ENCODE measurements around the gene RASSF8.
A peak's percentile ranks its signal among the peaks of the same experiment; 100 is the strongest.

Gene RASSF8

GRCh38 chr12:26058308-26058707 is 99.8 kb downstream of the RASSF8 start:
- no peak for DNase-seq
- Histone ChIP-seq H3K79me2 (ENCODE audit: low read length) (no peaks in the 10 kb centered on the region), H3K9ac (ENCODE audit: low read length) (no peak overlapping the region), H3K9me2 (replicated peaks; ENCODE audit: insufficient read depth, low read length) (no peaks in the 10 kb centered on the region), H3K4me3 (ENCODE audit: low read length) (no peak overlapping the region), H3K27ac (ENCODE audit: low read length) (no peak overlapping the region), H3K4me1 (ENCODE audit: low read length) (no peaks in the 10 kb centered on the region), H3F3A (ENCODE audit: insufficient read depth, low read length) (no peaks in the 10 kb centered on the region), H3K27me3 (replicated peaks; ENCODE audit: insufficient read depth, low read length) (no peaks in the 10 kb centered on the region), H3K4me2 (ENCODE audit: low read depth, low read length) (no peak overlapping the region), H3K9me3 (replicated peaks; ENCODE audit: insufficient read depth, low read length) (no peaks in the 10 kb centered on the region), H4K20me1 (ENCODE audit: insufficient read depth, low read length) (no peaks in the 10 kb centered on the region), H3K36me3 (replicated peaks; ENCODE audit: insufficient read depth, low read length) (no peaks in the 10 kb centered on the region), H2AFZ (ENCODE audit: low read length) (no peak overlapping the region)
- TF ChIP-seq EZH2 (optimal IDR thresholded peaks at IDR 0.05; ENCODE audit: low read depth, low read length) (no peak), CTCF (IDR thresholded peaks at IDR 0.05; ENCODE audit: low read length) (0 out of 2 replicates have a peak, but pooled peaks have one; percentile 4)

GRCh38 chr12:26058818-26059217 is 100.3 kb downstream of the RASSF8 start:
- Histone ChIP-seq H3K9me3 (replicated peaks; ENCODE audit: insufficient read depth, low read length) (no peaks in the 10 kb centered on the region), H2AFZ (ENCODE audit: low read length) (no peak overlapping the region), H3K4me3 (ENCODE audit: low read length) (no peak overlapping the region), H3K9ac (ENCODE audit: low read length) (no peak overlapping the region), H3F3A (ENCODE audit: insufficient read depth, low read length) (no peaks in the 10 kb centered on the region), H3K9me2 (replicated peaks; ENCODE audit: insufficient read depth, low read length) (no peaks in the 10 kb centered on the region), H3K4me1 (ENCODE audit: low read length) (no peaks in the 10 kb centered on the region), H3K4me2 (ENCODE audit: low read depth, low read length) (no peak overlapping the region), H3K36me3 (replicated peaks; ENCODE audit: insufficient read depth, low read length) (no peaks in the 10 kb centered on the region), H3K79me2 (ENCODE audit: low read length) (no peaks in the 10 kb centered on the region), H3K27ac (ENCODE audit: low read length) (no peak overlapping the region), H4K20me1 (ENCODE audit: insufficient read depth, low read length) (no peaks in the 10 kb centered on the region), H3K27me3 (replicated peaks; ENCODE audit: insufficient read depth, low read length) (no peaks in the 10 kb centered on the region)
- DNase-seq, result no peak
- TF ChIP-seq EZH2 (optimal IDR thresholded peaks at IDR 0.05; ENCODE audit: low read depth, low read length) (no peak), EZH2phosphoT487 (IDR thresholded peaks at IDR 0.05; ENCODE audit: low read length) (no peak), CTCF (IDR thresholded peaks at IDR 0.05; ENCODE audit: low read length) (no peak)

- Histone ChIP-seq H3K4me3 (ENCODE audit: low read length) (no peak overlapping the region), H3K9ac (ENCODE audit: low read length) (no peak overlapping the region), H4K20me1 (ENCODE audit: insufficient read depth, low read length) (no peaks in the 10 kb centered on the region), H3K27me3 (replicated peaks; ENCODE audit: insufficient read depth, low read length) (no peaks in the 10 kb centered on the region), H3K9me2 (replicated peaks; ENCODE audit: insufficient read depth, low read length) (no peaks in the 10 kb centered on the region), H3K27ac (ENCODE audit: low read length) (no peak overlapping the region), H2AFZ (ENCODE audit: low read length) (no peak overlapping the region), H3K36me3 (replicated peaks; ENCODE audit: insufficient read depth, low read length) (no peaks in the 10 kb centered on the region), H3F3A (ENCODE audit: insufficient read depth, low read length) (no peaks in the 10 kb centered on the region), H3K79me2 (ENCODE audit: low read length) (no peaks in the 10 kb centered on the region), H3K4me2 (ENCODE audit: low read depth, low read length) (no peak overlapping the region), H3K9me3 (replicated peaks; ENCODE audit: insufficient read depth, low read length) (no peaks in the 10 kb centered on the region), H3K4me1 (ENCODE audit: low read length) (no peaks in the 10 kb centered on the region)
- no peak for DNase-seq
- TF ChIP-seq EZH2 (optimal IDR thresholded peaks at IDR 0.05; ENCODE audit: low read depth, low read length), result no peak
- no peak for TF ChIP-seq EZH2phosphoT487 (IDR thresholded peaks at IDR 0.05; ENCODE audit: low read length)
- TF ChIP-seq CTCF (IDR thresholded peaks at IDR 0.05; ENCODE audit: low read length), result no peak
Observed at GRCh38 chr12:26062006-26062405, 103.5 kb downstream of the RASSF8 start.

Data from MM.1S (cell line).